ENCODE data around the gene ZNF446.

The ZNF446 gene

DNA sequence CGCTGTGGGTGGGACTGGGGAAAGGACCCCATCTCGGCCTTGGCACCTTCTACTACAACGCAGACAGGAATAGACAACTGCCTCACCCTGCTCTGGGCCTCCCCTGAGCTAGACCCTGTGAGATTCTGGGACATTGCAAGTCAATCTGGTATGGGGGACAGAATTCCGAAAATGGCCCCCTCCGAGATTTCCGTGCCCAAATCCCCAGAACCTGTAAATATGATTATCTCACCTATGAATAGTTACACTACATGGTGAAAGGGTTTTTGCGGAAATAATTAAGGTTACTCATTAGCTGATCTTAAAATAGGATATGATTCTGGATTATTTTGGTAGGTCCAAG is 44.1 kb downstream of the ZNF446 start:
- TF ChIP-seq, protein P1, sequence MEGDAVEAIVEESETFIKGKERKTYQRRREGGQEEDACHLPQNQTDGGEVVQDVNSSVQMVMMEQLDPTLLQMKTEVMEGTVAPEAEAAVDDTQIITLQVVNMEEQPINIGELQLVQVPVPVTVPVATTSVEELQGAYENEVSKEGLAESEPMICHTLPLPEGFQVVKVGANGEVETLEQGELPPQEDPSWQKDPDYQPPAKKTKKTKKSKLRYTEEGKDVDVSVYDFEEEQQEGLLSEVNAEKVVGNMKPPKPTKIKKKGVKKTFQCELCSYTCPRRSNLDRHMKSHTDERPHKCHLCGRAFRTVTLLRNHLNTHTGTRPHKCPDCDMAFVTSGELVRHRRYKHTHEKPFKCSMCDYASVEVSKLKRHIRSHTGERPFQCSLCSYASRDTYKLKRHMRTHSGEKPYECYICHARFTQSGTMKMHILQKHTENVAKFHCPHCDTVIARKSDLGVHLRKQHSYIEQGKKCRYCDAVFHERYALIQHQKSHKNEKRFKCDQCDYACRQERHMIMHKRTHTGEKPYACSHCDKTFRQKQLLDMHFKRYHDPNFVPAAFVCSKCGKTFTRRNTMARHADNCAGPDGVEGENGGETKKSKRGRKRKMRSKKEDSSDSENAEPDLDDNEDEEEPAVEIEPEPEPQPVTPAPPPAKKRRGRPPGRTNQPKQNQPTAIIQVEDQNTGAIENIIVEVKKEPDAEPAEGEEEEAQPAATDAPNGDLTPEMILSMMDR (IDR thresholded peaks at IDR 0.05; ENCODE audit: insufficient read depth, low read length, missing control alignments), result no peak
- peak overlapping the region; percentile 89 for H3K4me3 ChIP-seq (ENCODE audit: low read depth, low read length)
- no peak for DNase-seq (ENCODE audit: low read depth, low spot score)
- ChIA-PET CTCF (interaction anchor here (0.6 to 9.3 kb wide), 17 partner anchors 8 to 89 kb away, joined by 3 to 109 read pairs (median 10); partner anchors contain the start of genes CHMP2A, SLC27A5, TRIM28 and UBE2M), POLR2A (interaction anchor here (0.6 to 3.8 kb wide), 11 partner anchors 12 to 242 kb away, joined by 3 to 37 read pairs (median 5); partner anchors contain the start of genes CHMP2A, TRIM28, ZNF584 and ZNF8)

DNA sequence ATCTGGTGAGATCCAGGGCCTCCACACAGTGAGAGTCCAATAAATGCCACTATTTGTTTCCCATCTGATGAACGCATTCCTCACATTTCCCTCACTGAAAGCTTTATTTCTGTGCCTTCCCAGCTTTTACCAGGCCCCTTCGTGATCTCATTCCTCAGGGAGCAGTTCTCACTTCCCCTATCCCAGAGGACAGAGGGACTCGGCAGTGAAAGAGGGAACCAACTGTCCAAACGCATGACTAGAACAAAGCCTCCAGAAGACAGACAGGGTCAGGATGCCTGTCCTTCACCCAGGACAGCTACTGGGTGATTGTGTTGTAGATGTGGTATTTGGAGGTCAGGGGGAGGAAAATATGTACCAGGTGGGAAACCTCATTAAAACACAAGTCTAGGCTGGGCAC is 45.5 kb downstream of the ZNF446 start:
- ChIA-PET POLR2A (interaction anchor here (1.4 to 3.8 kb wide), 3 partner anchors 9 to 23 kb away, joined by 5 to 37 read pairs (median 7); partner anchors contain the start of gene TRIM28), CTCF (interaction anchor here (0.7 to 9.3 kb wide), 6 partner anchors 11 to 59 kb away, joined by 3 to 109 read pairs (median 36); partner anchors contain the start of genes CHMP2A and SLC27A5)

DNA sequence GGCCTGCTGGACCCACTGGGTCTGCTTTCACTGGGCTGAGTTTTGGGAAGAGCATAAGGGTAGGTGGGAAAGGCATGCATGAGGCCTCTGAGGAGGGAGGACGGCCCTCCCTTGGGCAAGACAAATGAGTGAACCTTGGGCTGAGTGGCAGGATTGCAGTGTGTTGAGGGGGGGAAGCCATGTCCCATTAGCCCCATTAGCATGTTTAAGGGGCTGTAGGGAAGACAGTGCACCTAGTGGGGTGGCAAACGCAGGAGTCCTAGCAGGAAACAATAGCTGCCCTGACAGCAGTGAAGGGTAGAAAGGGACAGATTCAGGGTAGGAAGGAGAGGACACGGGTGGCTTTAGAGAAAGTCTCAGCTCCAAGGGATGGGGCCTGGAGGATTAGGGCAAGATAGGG is 46.6 kb downstream of the ZNF446 start:
- DNase-seq (ENCODE audit: low read depth, low spot score), result no peak
- TF ChIP-seq, protein P1 (IDR thresholded peaks at IDR 0.05; ENCODE audit: insufficient read depth, low read length, missing control alignments), result no peak
- ChIA-PET CTCF (interaction anchor here (1.1 to 5.7 kb wide), 3 partner anchors 9 to 31 kb away, joined by 5 to 37 read pairs (median 35); partner anchors contain the start of genes CHMP2A and SLC27A5), POLR2A (interaction anchor here (1.4 kb wide), 1 partner anchor 10 kb away, joined by 7 read pairs; no protein-coding TSS in a partner anchor)
- H3K4me3 ChIP-seq (ENCODE audit: low read depth, low read length), result no peak overlapping the region

More for the DNA sequence above, 45.5 kb downstream of the ZNF446 start:
- TF ChIP-seq, protein P1 (IDR thresholded peaks at IDR 0.05; ENCODE audit: insufficient read depth, low read length, missing control alignments), result no peak
- H3K4me3 ChIP-seq (ENCODE audit: low read depth, low read length), result no peak overlapping the region
- DNase-seq (ENCODE audit: low read depth, low spot score), result no peak

DNA sequence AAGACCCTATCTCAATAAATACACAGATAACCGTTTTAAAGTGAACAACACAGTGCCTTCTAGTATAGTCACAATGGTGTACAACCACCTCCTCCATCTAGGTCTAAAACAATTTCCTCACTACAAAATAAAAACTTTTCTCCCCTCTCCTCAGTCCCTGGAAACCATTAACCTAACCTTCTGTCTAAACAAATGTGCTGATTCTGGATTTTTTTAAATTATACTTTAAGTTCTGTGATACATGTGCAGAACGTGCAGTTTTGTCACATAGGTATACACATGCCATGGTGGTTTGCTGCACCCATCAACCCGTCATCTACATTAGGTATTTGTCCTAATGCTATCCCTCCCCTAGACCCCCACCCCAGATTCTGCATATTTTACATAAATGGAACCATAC is 53.3 kb downstream of the ZNF446 start:
- H3K4me3 ChIP-seq (ENCODE audit: low read depth, low read length), result no peak overlapping the region
- TF ChIP-seq, protein P1 (IDR thresholded peaks at IDR 0.05; ENCODE audit: insufficient read depth, low read length, missing control alignments), result no peak
- ChIA-PET CTCF (interaction anchor here (2.6 kb wide), 1 partner anchor 10 kb away, joined by 17 read pairs; the partner anchor contains the start of gene ZBTB45), POLR2A (interaction anchor here (0.6 kb wide), 1 partner anchor 16 kb away, joined by 3 read pairs; no protein-coding TSS in a partner anchor)
- DNase-seq (ENCODE audit: low read depth, low spot score), result no peak

All from AG04449 (cell line).